Stimulated activated CD8-positive, alpha-beta memory T cell treated with anti-CD3 and anti-CD28 coated beads, Interleukin-15, amount 100 ng/mL, for 48 hours (primary cell): Measurements from ENCODE around the gene DNAI4.
"Not testable (repeated sequence)": the region's sequence is repeated elsewhere in the genome, so short reads cannot be mapped to it uniquely, and the experiment has no call there.

Experiments used
- DNase-seq, 2 donors: peaks; one replicate each; pipeline ENCODE4 v3.0.0-alpha.2; 2020; ENCODE audit warnings: low read depth in 2 of 2

Gene DNAI4

GRCh38 chr1:66929691-66929998, 5.0 kb upstream of the DNAI4 start:
- no peak for DNase-seq

GRCh38 chr1:66929146-66929688, 4.6 kb upstream of the DNAI4 start:
- no peak for DNase-seq

GRCh38 chr1:66927528-66927927, 2.9 kb upstream of the DNAI4 start:
- no peak for DNase-seq

GRCh38 chr1:66925944-66926343, 1.3 kb upstream of the DNAI4 start:
- no peak for DNase-seq

GRCh38 chr1:66925558-66925910, 878 bp upstream of the DNAI4 start:
- no peak for DNase-seq

- no peak for DNase-seq
Observed at GRCh38 chr1:66920543-66920942, 4.1 kb downstream of the DNAI4 start.

GRCh38 chr1:66919828-66920227, 4.8 kb downstream of the DNAI4 start:
- DNase-seq: no peak

GRCh38 chr1:66919063-66919462, 5.6 kb downstream of the DNAI4 start:
- no peak for DNase-seq

- no peak for DNase-seq
Observed at GRCh38 chr1:66917476-66917875, 7.2 kb downstream of the DNAI4 start.

- DNase-seq: no peak
Observed at GRCh38 chr1:66916320-66916719, 8.3 kb downstream of the DNAI4 start.

- DNase-seq: not testable (repeated sequence)
Observed at GRCh38 chr1:66915203-66915602, 9.5 kb downstream of the DNAI4 start.

GRCh38 chr1:66893712-66894111, 30.9 kb downstream of the DNAI4 start:
- DNase-seq: no peak

- no peak for DNase-seq
Observed at GRCh38 chr1:66890621-66891020, 34.0 kb downstream of the DNAI4 start.

- DNase-seq: no peak
Observed at GRCh38 chr1:66889030-66889429, 35.6 kb downstream of the DNAI4 start.

GRCh38 chr1:66876664-66877063, 48.0 kb downstream of the DNAI4 start:
- no peak for DNase-seq

GRCh38 chr1:66873111-66873510, 51.5 kb downstream of the DNAI4 start:
- DNase-seq: no peak

- DNase-seq: not testable (repeated sequence)
Observed at GRCh38 chr1:66872024-66872423, 52.6 kb downstream of the DNAI4 start.

- DNase-seq: no peak
Observed at GRCh38 chr1:66867501-66867900, 57.2 kb downstream of the DNAI4 start.

- DNase-seq: no peak
Observed at GRCh38 chr1:66860529-66860928, 64.1 kb downstream of the DNAI4 start.

- no peak for DNase-seq
Observed at GRCh38 chr1:66853379-66853778, 71.3 kb downstream of the DNAI4 start.

GRCh38 chr1:66852870-66853269, 71.8 kb downstream of the DNAI4 start:
- DNase-seq: no peak

GRCh38 chr1:66850989-66851388, 73.7 kb downstream of the DNAI4 start:
- DNase-seq: no peak

- DNase-seq: no peak
Observed at GRCh38 chr1:66848193-66848592, 76.5 kb downstream of the DNAI4 start.

- DNase-seq: no peak
Observed at GRCh38 chr1:66840929-66841328, 83.7 kb downstream of the DNAI4 start.

- no peak for DNase-seq
Observed at GRCh38 chr1:66834926-66835325, 89.7 kb downstream of the DNAI4 start.
